Measurements from ENCODE around the gene TMEM164.

The TMEM164 gene

DNA sequence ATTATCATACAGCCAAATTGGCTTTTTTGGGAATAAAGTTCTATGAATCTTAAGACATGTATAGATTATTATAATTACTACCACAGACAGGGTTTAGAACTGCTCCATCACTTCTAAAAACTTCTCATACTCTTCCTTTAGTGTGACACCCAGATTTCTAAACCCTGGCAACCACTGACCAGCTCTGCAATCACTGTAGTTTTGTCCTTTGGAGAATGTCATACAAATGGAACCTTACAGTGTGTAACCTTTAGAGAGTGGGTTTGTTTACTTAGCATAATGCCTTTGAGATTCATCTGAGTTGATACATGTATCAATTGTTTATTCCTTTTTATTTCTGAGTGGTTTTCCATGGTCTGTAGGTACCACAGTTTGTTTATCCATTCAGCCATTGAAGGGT is 95.0 kb downstream of the TMEM164 start:
- no peak for ATAC-seq (ENCODE audit: low read depth)

GRCh38 chrX:110103344-110103743 is 100.4 kb downstream of the TMEM164 start:
- Mint-ChIP-seq H3K9me3 (no peaks in the 10 kb centered on the region), H3K27ac (no peak overlapping the region), H3K36me3 (peaks cover 5% of the 10 kb centered on the region), H3K4me3 (no peak overlapping the region), H3K27me3 (no peaks in the 10 kb centered on the region), H3K4me1 (no peaks in the 10 kb centered on the region)
- ATAC-seq (ENCODE audit: low read depth) = no peak
- no peak for DNase-seq (ENCODE audit: low spot score in 2 of 2)

More for the DNA sequence above, 95.0 kb downstream of the TMEM164 start:
- H3K27me3 Mint-ChIP-seq = no peaks in the 10 kb centered on the region
- H3K9me3 Mint-ChIP-seq = peaks cover 2% of the 10 kb centered on the region
- H3K4me3 Mint-ChIP-seq = no peak overlapping the region
- no peak for DNase-seq (ENCODE audit: low spot score in 2 of 2)
- H3K4me1 Mint-ChIP-seq = peaks cover 5% of the 10 kb centered on the region
- H3K36me3 Mint-ChIP-seq = peaks cover 22% of the 10 kb centered on the region
- H3K27ac Mint-ChIP-seq = no peak overlapping the region

GRCh38 chrX:110104078-110104477 is 101.2 kb downstream of the TMEM164 start:
- no peak overlapping the region for H3K4me3 Mint-ChIP-seq
- no peaks in the 10 kb centered on the region for H3K27me3 Mint-ChIP-seq
- ATAC-seq (ENCODE audit: low read depth) = no peak
- DNase-seq (ENCODE audit: low spot score in 2 of 2) = no peak
- no peaks in the 10 kb centered on the region for H3K9me3 Mint-ChIP-seq
- no peaks in the 10 kb centered on the region for H3K4me1 Mint-ChIP-seq
- H3K27ac Mint-ChIP-seq = no peak overlapping the region
- H3K36me3 Mint-ChIP-seq = peaks cover 5% of the 10 kb centered on the region

DNA sequence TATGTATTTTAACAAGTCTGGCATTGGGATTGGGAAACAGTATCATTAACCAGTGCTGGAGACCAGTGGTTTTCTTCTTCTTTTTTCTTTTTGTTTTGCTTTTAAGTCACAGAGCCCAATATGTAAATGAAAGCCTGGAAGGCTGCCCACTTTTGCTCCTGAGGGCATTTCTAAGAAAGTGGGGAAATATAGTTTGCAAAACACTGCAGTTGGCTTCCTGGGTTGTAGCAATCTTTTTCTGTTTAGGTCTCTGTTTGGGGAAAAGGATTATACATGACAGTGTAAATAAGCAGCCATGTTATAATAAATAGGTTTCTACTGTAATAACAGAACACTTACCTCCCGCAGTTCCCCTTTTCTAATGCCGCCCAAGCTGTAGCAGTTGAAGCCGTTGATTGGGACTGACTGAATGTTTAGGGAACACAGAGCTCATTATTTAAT is 105.5 kb downstream of the TMEM164 start:
- DNase-seq (ENCODE audit: low spot score in 2 of 2) (no peak), ATAC-seq (ENCODE audit: low read depth) (no peak)

DNA sequence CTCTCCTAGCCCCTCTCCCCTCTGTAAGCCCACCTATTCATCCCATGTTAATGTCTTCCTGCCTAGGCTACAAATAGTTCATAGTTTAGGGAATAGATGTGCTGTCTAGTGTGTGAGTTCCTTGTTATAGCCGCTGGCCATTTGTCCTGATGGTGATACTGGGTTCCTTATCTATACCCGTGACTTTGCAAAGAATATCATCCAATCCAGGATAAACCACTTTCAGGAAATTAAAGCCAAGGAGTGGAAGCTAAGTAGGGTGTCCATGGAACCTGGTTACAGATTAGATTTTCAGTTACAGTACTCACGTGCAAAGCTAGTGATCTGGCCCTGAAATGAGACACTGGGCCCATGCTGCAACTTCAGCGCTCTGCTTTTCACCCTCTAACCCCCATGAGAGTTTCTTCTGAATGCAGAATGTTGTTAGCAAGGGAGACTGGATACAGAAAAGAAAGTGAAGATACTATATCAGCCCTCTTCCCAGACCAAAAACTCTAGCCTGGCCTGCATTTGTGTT is 111.4 kb downstream of the TMEM164 start:
- no peaks in the 10 kb centered on the region for H3K4me1 Mint-ChIP-seq
- no peaks in the 10 kb centered on the region for H3K9me3 Mint-ChIP-seq
- no peaks in the 10 kb centered on the region for H3K27me3 Mint-ChIP-seq
- DNase-seq (ENCODE audit: low spot score in 2 of 2) (no peak), ATAC-seq (ENCODE audit: low read depth) (no peak)
- no peak overlapping the region for H3K4me3 Mint-ChIP-seq
- H3K27ac Mint-ChIP-seq = peak overlapping the region; percentile 14
- H3K36me3 Mint-ChIP-seq = peaks cover 15% of the 10 kb centered on the region

More for the DNA sequence above, 105.5 kb downstream of the TMEM164 start:
- Mint-ChIP-seq H3K9me3 (no peaks in the 10 kb centered on the region), H3K27ac (no peak overlapping the region), H3K27me3 (no peaks in the 10 kb centered on the region), H3K4me1 (no peaks in the 10 kb centered on the region), H3K36me3 (peaks cover 2% of the 10 kb centered on the region), H3K4me3 (no peak overlapping the region)

DNA sequence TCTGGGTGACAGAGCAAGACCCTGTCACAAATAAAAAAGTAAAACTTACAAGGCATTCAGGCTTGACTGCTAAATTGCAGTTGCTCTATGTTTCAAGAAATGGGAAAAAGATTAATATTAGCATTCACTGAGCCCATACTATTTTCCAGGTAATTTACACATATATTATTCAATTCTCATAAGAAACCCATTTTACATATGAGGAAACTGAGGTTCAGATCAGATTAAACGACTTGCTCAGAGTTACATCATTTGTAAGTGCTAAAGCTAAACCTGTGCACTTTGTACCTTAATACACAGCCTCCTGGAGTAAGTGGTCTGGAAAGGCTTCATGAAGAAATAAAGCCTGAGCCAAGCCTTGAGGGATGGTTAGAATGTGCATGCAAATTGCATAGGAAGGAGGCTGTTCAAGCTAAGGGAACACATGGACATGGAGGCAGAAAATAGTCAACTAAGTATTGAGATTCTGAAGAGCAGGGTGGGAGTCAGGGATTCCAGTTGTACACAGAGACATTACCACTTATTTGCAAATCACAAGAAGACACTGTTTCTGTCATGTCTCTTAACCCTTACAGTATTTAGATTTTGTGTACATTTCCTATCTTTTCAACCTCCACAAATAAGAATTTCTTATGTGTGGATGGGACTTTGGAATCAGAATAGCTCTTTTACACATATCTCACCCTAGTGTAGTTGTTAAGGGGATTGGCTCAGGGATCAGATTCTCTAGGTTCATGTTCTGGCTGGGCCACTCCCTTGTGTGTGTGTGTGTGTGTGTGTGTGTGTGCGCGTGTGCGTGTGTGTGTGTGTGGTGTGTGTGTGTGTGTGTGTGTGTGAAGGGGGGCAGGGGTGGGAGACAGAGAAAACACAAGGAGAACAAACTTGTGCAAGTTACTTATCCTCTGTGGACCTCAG is 113.4 kb downstream of the TMEM164 start:
- no peak overlapping the region for H3K4me3 Mint-ChIP-seq

GRCh38 chrX:110118530-110118929 is 115.6 kb downstream of the TMEM164 start:
- Mint-ChIP-seq H3K27ac (no peak overlapping the region), H3K4me3 (no peak overlapping the region), H3K4me1 (peaks cover 3% of the 10 kb centered on the region), H3K36me3 (peaks cover 22% of the 10 kb centered on the region), H3K27me3 (no peaks in the 10 kb centered on the region), H3K9me3 (no peaks in the 10 kb centered on the region)
- no peak for ATAC-seq (ENCODE audit: low read depth)
- no peak for DNase-seq (ENCODE audit: low spot score in 2 of 2)

More for the DNA sequence above, 113.4 kb downstream of the TMEM164 start:
- Mint-ChIP-seq H3K36me3 (peaks cover 21% of the 10 kb centered on the region), H3K4me1 (no peaks in the 10 kb centered on the region), H3K27me3 (no peaks in the 10 kb centered on the region), H3K27ac (no peak overlapping the region), H3K9me3 (no peaks in the 10 kb centered on the region)
- ATAC-seq (ENCODE audit: low read depth) = no peak
- no peak for DNase-seq (ENCODE audit: low spot score in 2 of 2)

DNA sequence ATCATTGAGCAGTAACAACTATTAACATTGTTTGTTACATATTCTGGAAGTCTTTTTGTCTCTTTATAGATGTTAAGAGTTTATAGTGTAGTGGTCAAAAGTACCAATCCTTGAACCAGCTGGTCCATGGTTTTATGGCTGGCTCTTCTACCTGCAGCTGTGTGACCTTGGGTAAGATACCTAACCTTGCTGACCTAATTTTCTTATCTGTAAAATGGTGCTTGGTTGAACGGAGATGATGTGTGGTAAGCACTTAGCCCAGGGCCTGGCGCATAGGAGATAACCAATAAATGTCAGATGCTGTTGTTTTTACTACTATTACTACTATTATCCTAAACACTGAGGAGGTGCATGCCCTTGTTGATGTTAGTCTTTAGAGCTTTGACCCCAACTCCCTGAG is 116.6 kb downstream of the TMEM164 start:
- Mint-ChIP-seq H3K36me3 (peaks cover 19% of the 10 kb centered on the region), H3K27me3 (no peaks in the 10 kb centered on the region)

DNA sequence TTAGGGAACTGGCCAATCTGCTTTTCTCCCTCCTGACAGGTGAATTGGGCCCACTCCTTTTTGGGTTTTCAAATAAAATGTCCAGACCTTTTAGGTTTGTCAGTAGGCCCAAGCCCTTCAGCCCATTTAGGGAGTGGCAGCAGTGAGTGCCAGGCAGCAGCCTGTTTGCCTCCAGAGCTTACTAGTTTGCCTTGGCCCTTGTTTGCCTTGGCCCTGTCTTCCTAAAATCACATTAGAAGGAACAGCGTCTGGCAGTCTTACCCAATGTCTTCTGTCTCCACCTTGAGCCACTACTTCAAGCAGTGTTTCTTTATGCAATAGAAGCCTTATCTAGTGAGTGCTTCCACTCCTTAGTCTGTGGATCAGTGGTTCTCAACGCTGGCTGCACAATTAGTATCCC is 117.1 kb downstream of the TMEM164 start:
- Mint-ChIP-seq H3K27ac (no peak overlapping the region), H3K4me1 (peaks cover 3% of the 10 kb centered on the region), H3K4me3 (no peak overlapping the region), H3K27me3 (no peaks in the 10 kb centered on the region), H3K36me3 (peaks cover 17% of the 10 kb centered on the region), H3K9me3 (no peaks in the 10 kb centered on the region)
- DNase-seq (ENCODE audit: low spot score in 2 of 2) = no peak
- no peak for ATAC-seq (ENCODE audit: low read depth)

More for the DNA sequence above, 116.6 kb downstream of the TMEM164 start:
- DNase-seq (ENCODE audit: low spot score in 2 of 2) = no peak
- H3K27ac Mint-ChIP-seq = no peak overlapping the region
- peaks cover 3% of the 10 kb centered on the region for H3K4me1 Mint-ChIP-seq
- no peak for ATAC-seq (ENCODE audit: low read depth)
- no peaks in the 10 kb centered on the region for H3K9me3 Mint-ChIP-seq
- no peak overlapping the region for H3K4me3 Mint-ChIP-seq

DNA sequence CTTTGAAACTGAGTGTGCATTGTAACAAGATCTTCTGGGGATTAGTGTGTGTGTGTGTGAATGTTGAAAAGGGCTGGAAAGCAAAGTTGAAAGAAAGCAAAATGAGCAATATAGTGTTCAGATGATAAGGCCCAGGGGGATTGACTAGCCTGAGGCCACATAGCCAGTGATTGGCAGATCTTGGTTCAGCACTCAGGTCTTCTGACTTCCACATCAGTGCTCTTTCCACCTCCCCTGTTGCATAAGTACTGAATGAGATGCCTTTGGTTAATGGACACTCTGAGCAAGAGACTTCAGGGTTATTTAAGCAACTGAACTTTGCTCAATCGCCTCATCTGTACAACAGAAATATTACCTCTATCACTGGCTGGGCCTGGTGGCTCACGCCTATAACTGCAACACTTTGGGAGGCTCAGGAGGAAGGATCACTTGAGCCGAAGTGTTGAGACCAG is 120.4 kb downstream of the TMEM164 start:
- H3K9me3 Mint-ChIP-seq = no peaks in the 10 kb centered on the region
- H3K4me3 Mint-ChIP-seq = no peak overlapping the region
- no peaks in the 10 kb centered on the region for H3K27me3 Mint-ChIP-seq
- no peak for DNase-seq (ENCODE audit: low spot score in 2 of 2)
- peak overlapping the region; percentile 50 for H3K27ac Mint-ChIP-seq
- peaks cover 3% of the 10 kb centered on the region for H3K4me1 Mint-ChIP-seq
- peaks cover 12% of the 10 kb centered on the region for H3K36me3 Mint-ChIP-seq
- no peak for ATAC-seq (ENCODE audit: low read depth)

- Mint-ChIP-seq H3K4me3 (no peak overlapping the region), H3K9me3 (no peaks in the 10 kb centered on the region), H3K4me1 (peaks cover 3% of the 10 kb centered on the region), H3K36me3 (peaks cover 7% of the 10 kb centered on the region), H3K27ac (no peak overlapping the region), H3K27me3 (no peaks in the 10 kb centered on the region)
- no peak for ATAC-seq (ENCODE audit: low read depth)
- no peak for DNase-seq (ENCODE audit: low spot score in 2 of 2)
Measured at GRCh38 chrX:110125446-110126162, 122.7 kb downstream of the TMEM164 start.

DNA sequence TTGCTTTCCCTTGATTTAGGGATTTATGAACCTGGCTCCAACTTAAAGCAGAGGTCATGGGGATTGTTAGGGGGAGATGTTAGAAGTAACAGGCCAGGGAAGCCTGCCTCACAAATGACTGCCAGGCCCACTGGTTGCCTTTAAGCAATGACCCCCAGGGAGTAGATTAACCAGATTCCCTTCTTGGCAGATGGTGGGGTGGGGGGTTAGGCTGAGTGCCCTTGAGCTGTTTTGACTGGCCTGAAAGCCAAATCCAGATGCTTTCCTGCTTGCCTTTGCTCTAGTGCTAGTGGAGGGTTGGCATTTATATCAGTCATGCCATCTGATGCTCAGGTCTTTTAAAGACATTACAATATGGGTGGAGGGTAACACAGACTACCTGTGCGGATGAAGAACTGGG is 128.1 kb downstream of the TMEM164 start:
- Mint-ChIP-seq H3K4me1 (no peaks in the 10 kb centered on the region), H3K36me3 (peaks cover 3% of the 10 kb centered on the region), H3K27me3 (no peaks in the 10 kb centered on the region), H3K27ac (no peak overlapping the region), H3K9me3 (no peaks in the 10 kb centered on the region), H3K4me3 (no peak overlapping the region)
- DNase-seq (ENCODE audit: low spot score in 2 of 2) = no peak
- no peak for ATAC-seq (ENCODE audit: low read depth)

GRCh38 chrX:110132450-110133114 is 129.7 kb downstream of the TMEM164 start:
- Mint-ChIP-seq H3K4me1 (no peaks in the 10 kb centered on the region), H3K4me3 (no peak overlapping the region), H3K27ac (no peak overlapping the region), H3K9me3 (no peaks in the 10 kb centered on the region), H3K27me3 (no peaks in the 10 kb centered on the region), H3K36me3 (peaks cover 3% of the 10 kb centered on the region)
- no peak for ATAC-seq (ENCODE audit: low read depth)
- no peak for DNase-seq (ENCODE audit: low spot score in 2 of 2)
